Neural crest cell (in vitro differentiated cells): ENCODE data around the gene CHRNE. TPM values are rescaled to one million over a fixed set of nuclear protein-coding genes. Genes with fewer than 3 reads are reported as not detected.

Experiments
- DNase-seq: peaks from one replicate; pipeline ENCODE4 v3.0.0; 2021; ENCODE audit warnings: low read depth, mixed read lengths, low spot score
- H3K27ac Mint-ChIP-seq: one replicate; pipeline ENCODE4 v1.8.0; 2021; ENCODE audit warnings: mild to moderate bottlenecking, mixed read lengths; ENCODE audit not compliant: unreplicated experiment
- H3K27me3 Mint-ChIP-seq: 2 replicates; pipeline ENCODE4 v1.8.0; 2021; ENCODE audit warnings: low read depth, mild to moderate bottlenecking, mixed read lengths
- H3K36me3 Mint-ChIP-seq: 2 replicates; pipeline ENCODE4 v1.8.0; 2021; ENCODE audit warnings: low read depth, mild to moderate bottlenecking, mixed read lengths
- H3K4me1 Mint-ChIP-seq: 2 replicates; pipeline ENCODE4 v1.8.0; 2021; ENCODE audit warnings: mixed read lengths
- H3K4me3 Mint-ChIP-seq: one replicate; pipeline ENCODE4 v1.8.0; 2021; ENCODE audit warnings: mild to moderate bottlenecking, mixed read lengths
- H3K9me3 Mint-ChIP-seq: 2 replicates; pipeline ENCODE4 v1.8.0; 2021; ENCODE audit warnings: mixed read lengths
- CTCF ChIP-seq: fragments of 200-600 bp; sonication (generic); conservative IDR thresholded peaks from 2 replicates; pipeline ENCODE4 v1.5.0; 2021; ENCODE audit warnings: antibody characterized with exemption, mild to moderate bottlenecking
- total RNA-seq: library from RNA; stranded (reverse); gene quantifications from 2 replicates; pipeline ENCODE4 v1.2.1, GENCODE V29; 2021

CHRNE gene
- total RNA-seq, 1 donor from 2014 or later = 0.21 TPM

GRCh38 chr17:4948931-4949320 is 46.0 kb upstream of the CHRNE start:
- peaks cover 14% of the 10 kb centered on the region for H3K36me3 Mint-ChIP-seq
- H3K9me3 Mint-ChIP-seq = no peaks in the 10 kb centered on the region
- peaks cover 7% of the 10 kb centered on the region for H3K27me3 Mint-ChIP-seq
- H3K4me1 Mint-ChIP-seq = peaks cover 46% of the 10 kb centered on the region
- peak overlapping the region; percentile 12 for H3K27ac Mint-ChIP-seq
- peak overlapping the region; percentile 96 for H3K4me3 Mint-ChIP-seq
- TF ChIP-seq CTCF = no peak
- peak; percentile 67 for DNase-seq

- DNase-seq = peak; percentile 66
- no peak for TF ChIP-seq CTCF
- peaks cover 7% of the 10 kb centered on the region for H3K27me3 Mint-ChIP-seq
- H3K9me3 Mint-ChIP-seq = no peaks in the 10 kb centered on the region
- H3K27ac Mint-ChIP-seq = peak within 1 kb of the TSS; percentile 97
- H3K4me3 Mint-ChIP-seq = peak within 1 kb of the TSS; percentile 96
- peaks cover 14% of the 10 kb centered on the region for H3K36me3 Mint-ChIP-seq
- peaks cover 48% of the 10 kb centered on the region for H3K4me1 Mint-ChIP-seq
Measured at GRCh38 chr17:4948166-4948930, 45.5 kb upstream of the CHRNE start, which contains the start of gene PFN1. Gene PFN1 (minus strand): TSS chr17:4948530. CDS start chr17:4948394, 136 bp downstream.

- Mint-ChIP-seq H3K4me1 (peaks cover 54% of the 10 kb centered on the region), H3K27me3 (peaks cover 7% of the 10 kb centered on the region), H3K27ac (peak overlapping the region; percentile 83), H3K9me3 (no peaks in the 10 kb centered on the region), H3K4me3 (peak overlapping the region; percentile 96), H3K36me3 (peaks cover 14% of the 10 kb centered on the region)
- DNase-seq = peak; percentile 35
- TF ChIP-seq CTCF = no peak
Measured at GRCh38 chr17:4947411-4948165, 44.7 kb upstream of the CHRNE start.

- Mint-ChIP-seq H3K27me3 (peaks cover 7% of the 10 kb centered on the region), H3K4me1 (peaks cover 55% of the 10 kb centered on the region), H3K9me3 (no peaks in the 10 kb centered on the region), H3K4me3 (peak overlapping the region; percentile 96), H3K36me3 (peaks cover 14% of the 10 kb centered on the region), H3K27ac (peak overlapping the region; percentile 67)
- no peak for TF ChIP-seq CTCF
- DNase-seq = no peak
Measured at GRCh38 chr17:4947010-4947410, 44.1 kb upstream of the CHRNE start.

GRCh38 chr17:4946312-4946976 is 43.5 kb upstream of the CHRNE start:
- no peak for TF ChIP-seq CTCF
- peaks cover 56% of the 10 kb centered on the region for H3K4me1 Mint-ChIP-seq
- DNase-seq = no peak
- peaks cover 7% of the 10 kb centered on the region for H3K27me3 Mint-ChIP-seq
- peaks cover 17% of the 10 kb centered on the region for H3K36me3 Mint-ChIP-seq
- H3K4me3 Mint-ChIP-seq = peak overlapping the region; percentile 96
- H3K9me3 Mint-ChIP-seq = no peaks in the 10 kb centered on the region
- H3K27ac Mint-ChIP-seq = peak overlapping the region; percentile 67
